Sciatic nerve (tissue), 2 donors: ENCODE measurements around the gene LGALS1. TPM values are rescaled to one million over a fixed set of nuclear protein-coding genes. Genes with fewer than 3 reads are reported as not detected.
"Not testable (repeated sequence)": the region's sequence is repeated elsewhere in the genome, so short reads cannot be mapped to it uniquely, and the experiment has no call there.

Source experiments
- ATAC-seq: fragments of 200-7000 bp; cut with Tn5 transposase; one replicate; pipeline ENCODE4 v1.9.1; 2020; ENCODE audit warnings: mild to moderate bottlenecking, moderate library complexity
- DNase-seq: peaks from one replicate; pipeline ENCODE4 v3.0.0-alpha.2; 2020; ENCODE audit warnings: low spot score
- intact Hi-C: fragments of 100-400 bp; cut with DNase I; formaldehyde crosslinking; loops from one replicate; pipeline ENCODE4 v1.14.2; 2022
- total RNA-seq: library from RNA; stranded (reverse); fragmentation: NEBNext Ultra II Directional; extraction: Animal tissue kit (Norgen Biotek cat#: 25700); gene quantifications from one replicate; pipeline ENCODE4 v1.2.1, GENCODE V29; 2021
- donor health status: DM: no; HTN: no; CAD: no.
- donor health status: DM: no; HTN: no; CAD: no.

LGALS1 gene
- total RNA-seq, 1 donor from 2014 or later, result 1,269 TPM

- intact Hi-C loops, result no loop called here
- ATAC-seq (no peak), DNase-seq (no peak)
These were observed 4.9 kb downstream of the LGALS1 start for GRCh38 chr22:37680191-37680851.

- intact Hi-C loops, result no loop called here
- DNase-seq (no peak), ATAC-seq (no peak)
These were observed 5.6 kb downstream of the LGALS1 start for GRCh38 chr22:37681001-37681424.

- ATAC-seq (peak; percentile 50), DNase-seq (peak; percentile 83)
- intact Hi-C loops, result no loop called here
These were observed 6.2 kb downstream of the LGALS1 start for GRCh38 chr22:37681556-37682049.

- DNase-seq, result no peak
These were observed 9.6 kb downstream of the LGALS1 start for GRCh38 chr22:37684803-37685615.

GRCh38 chr22:37686002-37686982, 10.9 kb downstream of the LGALS1 start, which contains the start of gene NOL12:
TSS of gene NOL12 (plus strand) at chr22:37686343. CDS start at chr22:37686393, 50 bp downstream.
- intact Hi-C loops, result no loop called here
- ATAC-seq (peak; percentile 91), DNase-seq (peak; percentile 87)

More at GRCh38 chr22:37684803-37685615, 9.6 kb downstream of the LGALS1 start:
- no peak for ATAC-seq
- intact Hi-C loops, result no loop called here

- no peak for DNase-seq
- intact Hi-C loops, result no loop called here
- ATAC-seq, result no peak
These were observed 15.0 kb downstream of the LGALS1 start for GRCh38 chr22:37690407-37690806.

GRCh38 chr22:37690901-37691504, 15.6 kb downstream of the LGALS1 start:
- DNase-seq (no peak), ATAC-seq (no peak)
- intact Hi-C loops, result no loop called here

- no peak for ATAC-seq
These were observed 17.3 kb downstream of the LGALS1 start for GRCh38 chr22:37692627-37693285.

GRCh38 chr22:37694131-37694530, 18.7 kb downstream of the LGALS1 start:
- intact Hi-C loops, result not testable (repeated sequence)

More at GRCh38 chr22:37692627-37693285, 17.3 kb downstream of the LGALS1 start:
- no peak for DNase-seq
- intact Hi-C loops, result no loop called here

GRCh38 chr22:37696260-37696656, 20.8 kb downstream of the LGALS1 start:
- intact Hi-C loops, DNase-seq: not testable (repeated sequence)
- peak; percentile 3 for ATAC-seq

More at GRCh38 chr22:37694131-37694530, 18.7 kb downstream of the LGALS1 start:
- ATAC-seq, DNase-seq: not testable (repeated sequence)

- ATAC-seq, result peak; percentile 95
- intact Hi-C loops, result no loop called here
- DNase-seq, result peak; percentile 93
These were observed 21.5 kb downstream of the LGALS1 start, which contains the start of gene TRIOBP for GRCh38 chr22:37696657-37697537. TSS of gene TRIOBP (plus strand) at chr22:37697048. CDS start at chr22:37701366, 4,318 bp downstream.

- DNase-seq, result no peak
- ATAC-seq, result no peak
- intact Hi-C loops, result no loop called here
These were observed 22.1 kb downstream of the LGALS1 start for GRCh38 chr22:37697538-37697835.

- intact Hi-C loops, result no loop called here
- no peak for ATAC-seq
- no peak for DNase-seq
These were observed 25.8 kb downstream of the LGALS1 start for GRCh38 chr22:37701141-37701786.

- DNase-seq (no peak), ATAC-seq (no peak)
- intact Hi-C loops, result no loop called here
These were observed 28.5 kb downstream of the LGALS1 start for GRCh38 chr22:37703906-37704305.

GRCh38 chr22:37704645-37705044, 29.2 kb downstream of the LGALS1 start:
- intact Hi-C loops, result no loop called here
- no peak for ATAC-seq
- no peak for DNase-seq

- ATAC-seq (no peak), DNase-seq (no peak)
- intact Hi-C loops, result no loop called here
These were observed 29.8 kb downstream of the LGALS1 start for GRCh38 chr22:37705205-37705604.
